Activated CD4-positive, CD25-positive, alpha-beta regulatory T cell treated with anti-CD3 and anti-CD28 coated beads, Interleukin-2, amount 50 U/mL, for 16 hours (primary cell): ENCODE results near the gene FHOD1.

Experiments
- DNase-seq: peaks from one replicate; pipeline ENCODE4 v3.0.0-alpha.2; 2020; ENCODE audit warnings: low read depth, low spot score

FHOD1 gene

DNA sequence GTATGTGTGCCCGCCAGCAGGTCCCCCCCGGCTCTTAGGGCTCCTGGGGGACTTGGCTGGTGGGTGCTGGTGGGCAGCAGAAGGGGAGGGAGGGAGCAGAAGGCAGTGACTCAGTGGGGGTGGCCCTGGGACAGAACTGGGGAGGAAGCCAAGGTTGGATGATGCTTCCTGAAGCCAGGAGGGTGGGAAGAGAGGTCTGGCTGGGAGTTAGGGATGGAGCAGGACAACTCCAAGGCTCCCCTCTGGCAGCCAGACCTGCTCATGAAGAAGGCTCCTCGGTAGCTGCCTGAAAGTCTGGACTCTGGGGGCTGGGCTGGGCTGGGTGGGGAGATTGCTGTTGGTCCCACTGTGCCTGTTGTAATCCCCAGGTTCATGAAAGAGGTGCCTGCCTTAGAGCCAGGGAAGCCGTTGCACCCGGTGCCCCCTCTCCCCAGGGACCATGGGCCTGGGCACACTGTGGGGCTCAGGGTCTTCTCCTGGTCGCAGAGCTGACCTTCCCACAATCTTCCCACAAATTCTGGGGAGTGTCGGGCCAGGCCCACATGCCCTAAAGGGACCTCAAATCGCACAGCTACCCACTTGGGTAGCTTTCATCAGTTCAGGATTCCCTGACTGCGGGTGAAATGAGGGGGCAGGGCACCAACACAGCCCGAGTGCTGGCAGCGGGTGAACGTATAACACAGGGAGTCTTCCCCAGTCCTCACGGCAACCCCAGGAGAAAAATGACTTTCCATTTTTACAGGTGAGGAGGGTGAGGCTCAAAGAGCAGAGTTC, 30.9 kb upstream of the FHOD1 start:
- DNase-seq = no peak

DNA sequence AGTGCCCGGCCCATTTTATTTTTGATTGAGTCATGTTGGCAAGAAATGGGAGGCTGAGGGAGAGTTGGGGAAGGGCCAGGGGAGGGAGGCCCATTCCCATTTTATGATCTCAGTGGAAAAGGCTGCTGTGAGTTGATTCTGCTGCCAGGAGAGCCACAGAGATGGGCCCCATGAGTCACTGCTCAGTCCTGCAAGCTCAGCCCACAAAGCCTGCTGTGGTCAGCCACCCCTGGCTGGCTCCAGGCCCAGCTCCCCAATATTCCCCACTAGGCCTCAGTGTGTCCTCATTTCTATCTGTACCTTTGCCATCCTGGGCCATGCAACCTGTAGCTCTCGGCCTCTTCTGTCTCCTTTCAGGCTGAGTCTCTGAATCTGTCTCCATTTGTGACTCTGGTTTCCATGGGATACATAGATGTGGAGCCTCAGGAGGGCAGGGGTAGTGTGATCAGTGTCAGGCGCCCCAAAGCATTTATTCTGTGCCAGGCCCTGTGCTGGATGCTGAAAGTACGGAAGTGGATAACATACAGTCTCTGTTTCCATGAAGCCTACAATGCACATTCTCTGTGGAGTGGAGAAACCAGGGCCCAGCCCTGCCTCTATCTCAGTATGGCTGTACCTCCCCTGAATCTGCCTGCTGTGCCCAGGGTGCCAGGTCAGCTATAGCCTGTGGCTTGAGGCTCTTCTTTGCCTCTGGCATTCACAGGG, 30.2 kb upstream of the FHOD1 start:
- no peak for DNase-seq

DNA sequence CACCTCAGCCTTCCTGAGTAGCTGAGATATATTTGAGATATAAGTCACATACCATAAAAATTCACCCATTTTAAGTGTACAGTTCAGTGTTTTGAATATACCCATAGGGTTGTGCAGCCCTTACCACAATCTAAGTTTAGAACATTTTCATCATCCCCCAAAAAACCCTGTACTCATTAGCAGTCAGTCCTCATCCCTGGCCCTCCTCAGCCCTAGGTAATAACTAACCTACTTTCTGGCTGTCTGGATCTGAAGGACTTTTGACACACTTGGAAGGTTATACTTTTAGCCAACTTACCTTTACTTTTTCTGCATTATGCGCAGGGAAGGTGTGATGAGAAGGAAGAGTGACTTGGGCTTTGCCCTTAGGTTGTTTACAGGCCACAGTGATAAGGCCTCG, 28.0 kb upstream of the FHOD1 start:
- DNase-seq = no peak

DNA sequence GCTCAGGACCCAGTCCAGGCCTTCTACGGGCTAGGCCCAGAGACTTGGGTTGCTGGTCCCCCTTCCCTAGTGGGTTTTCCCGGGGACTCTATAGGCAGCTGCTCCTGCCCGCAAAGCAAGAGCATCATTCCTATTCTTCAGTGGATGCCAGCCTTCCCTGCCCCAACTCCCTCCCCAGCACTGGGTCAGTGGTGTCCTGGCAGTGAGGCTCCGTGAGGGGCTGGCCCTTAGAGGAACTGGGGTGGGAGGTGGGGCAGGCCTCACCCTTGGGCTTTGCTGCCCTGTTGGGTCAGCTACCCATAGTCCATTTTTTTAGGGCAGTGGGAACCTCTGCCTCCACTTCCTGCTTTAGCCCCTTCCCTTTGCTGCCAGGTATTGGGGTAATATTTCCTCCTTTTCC, 24.2 kb upstream of the FHOD1 start:
- no peak for DNase-seq

DNA sequence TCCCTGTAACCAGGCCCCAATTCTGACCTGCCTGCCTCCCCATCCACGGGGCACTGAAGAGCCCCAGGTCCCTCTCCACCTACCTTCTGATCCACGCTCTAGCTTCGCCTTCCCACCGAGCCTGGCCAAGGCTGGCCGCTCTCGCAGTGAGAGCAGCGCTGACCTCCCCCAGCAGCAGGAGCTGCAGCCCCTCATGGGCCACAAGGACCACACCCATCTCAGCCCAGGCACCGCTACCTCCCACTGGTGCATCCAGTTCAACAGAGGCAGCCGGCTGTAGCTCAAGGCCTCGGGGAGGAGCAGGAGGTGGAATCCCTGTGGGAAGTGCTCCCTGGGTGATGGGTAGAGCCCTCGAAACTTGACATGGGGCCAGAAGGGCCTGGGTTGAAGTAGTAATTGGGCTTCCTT, 23.7 kb upstream of the FHOD1 start:
- DNase-seq = no peak

DNA sequence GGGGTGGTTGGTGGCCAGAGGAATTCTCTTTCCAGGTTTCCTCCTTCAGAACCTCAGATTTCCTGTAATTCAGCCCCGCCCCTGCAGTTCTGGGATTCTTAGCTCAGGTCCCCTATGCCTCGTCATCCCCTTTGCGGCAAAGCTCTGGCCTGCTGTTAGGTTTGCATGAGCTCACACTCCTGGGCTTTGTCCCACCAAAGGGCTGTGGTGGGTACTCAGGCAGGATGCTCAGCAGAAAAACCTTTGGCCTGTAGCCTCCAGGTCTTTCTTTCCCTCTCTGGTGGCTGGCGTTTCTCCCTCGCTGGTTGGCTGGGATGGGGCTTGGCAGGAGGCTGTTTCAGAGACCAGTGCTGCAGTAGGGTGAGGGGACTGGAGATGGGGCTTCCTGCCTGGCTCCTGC, 22.5 kb upstream of the FHOD1 start:
- no peak for DNase-seq

DNA sequence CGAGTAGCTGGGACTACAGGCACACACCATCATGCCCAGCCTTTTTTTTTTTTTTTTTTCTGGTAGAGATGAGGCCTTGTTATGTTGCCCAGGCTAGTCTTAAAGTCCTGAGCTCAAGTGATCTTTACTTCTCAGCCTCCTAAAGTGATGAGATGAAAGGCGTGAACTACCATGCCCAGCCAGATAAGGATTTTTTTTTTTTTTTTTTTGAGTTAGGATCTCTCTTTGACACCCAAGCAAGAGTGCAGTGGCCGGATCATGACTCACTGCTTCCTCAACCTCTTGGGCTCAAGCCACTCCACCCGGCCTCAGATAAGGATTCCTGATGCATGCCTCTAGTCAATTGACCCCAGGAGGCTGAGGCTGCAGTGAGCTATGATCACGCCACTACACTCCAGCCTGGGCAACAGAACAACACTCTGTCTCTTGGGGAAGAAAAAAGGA, 20.9 kb upstream of the FHOD1 start:
- DNase-seq = no peak

DNA sequence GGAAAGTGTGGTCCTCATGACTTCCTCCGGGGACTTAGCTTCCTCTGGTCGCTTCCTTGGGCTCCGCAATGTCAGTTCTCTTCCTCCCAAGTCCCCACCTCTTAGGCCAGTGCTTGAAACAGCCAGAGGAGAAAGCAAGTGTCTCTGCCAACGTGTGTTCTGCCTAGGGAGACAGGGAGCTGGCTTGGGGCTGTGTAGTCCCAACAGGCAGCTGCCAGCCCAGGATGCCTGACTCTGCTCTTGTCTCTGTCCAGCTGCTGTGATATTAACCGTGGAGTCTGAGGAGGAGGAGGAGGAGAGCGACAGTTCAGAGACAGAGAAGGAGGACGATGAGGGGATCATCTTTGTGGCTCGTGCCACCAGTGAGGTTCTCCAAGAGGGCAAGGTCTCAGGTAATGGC, 18.6 kb upstream of the FHOD1 start:
- DNase-seq = no peak

DNA sequence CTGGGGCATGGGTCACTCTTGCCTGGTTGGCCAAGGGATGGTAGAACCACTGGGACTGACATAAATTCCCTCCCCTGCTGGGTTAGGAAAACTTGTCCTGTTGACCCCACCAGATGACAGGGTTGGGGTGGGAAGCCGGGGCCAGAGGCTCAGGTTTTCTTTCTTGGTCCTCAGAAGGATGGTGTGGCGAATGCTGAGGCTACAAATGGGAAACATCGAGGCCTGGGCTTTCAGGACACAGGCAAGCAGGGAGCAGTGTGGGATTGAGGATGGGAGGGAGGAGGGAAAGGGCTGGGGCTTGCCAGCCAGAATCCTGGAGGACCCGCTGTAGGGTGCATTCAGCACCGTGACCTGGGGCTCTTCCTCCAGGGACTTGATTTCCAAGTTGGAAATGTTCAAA, 17.6 kb upstream of the FHOD1 start:
- DNase-seq = no peak

DNA sequence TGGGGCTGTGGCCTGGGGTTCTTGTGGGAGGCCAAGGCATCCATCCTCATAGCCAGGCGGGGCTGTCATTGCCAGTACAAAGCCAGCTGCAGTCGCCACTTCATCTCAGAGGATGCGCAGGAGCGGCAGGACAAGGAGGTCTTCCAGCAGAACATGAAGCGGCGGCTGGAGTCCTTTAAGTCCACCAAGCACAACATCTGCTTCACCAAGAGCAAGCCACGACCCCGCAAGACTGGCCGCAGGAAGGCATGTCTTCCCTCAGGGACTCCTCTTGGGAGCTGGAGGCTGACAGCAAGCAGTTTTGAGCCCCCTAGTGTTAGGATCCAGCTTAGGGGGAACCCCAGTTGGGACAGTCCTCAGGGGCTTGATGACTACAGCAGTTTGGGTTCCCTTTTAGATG, 17.0 kb upstream of the FHOD1 start:
- DNase-seq = no peak

DNA sequence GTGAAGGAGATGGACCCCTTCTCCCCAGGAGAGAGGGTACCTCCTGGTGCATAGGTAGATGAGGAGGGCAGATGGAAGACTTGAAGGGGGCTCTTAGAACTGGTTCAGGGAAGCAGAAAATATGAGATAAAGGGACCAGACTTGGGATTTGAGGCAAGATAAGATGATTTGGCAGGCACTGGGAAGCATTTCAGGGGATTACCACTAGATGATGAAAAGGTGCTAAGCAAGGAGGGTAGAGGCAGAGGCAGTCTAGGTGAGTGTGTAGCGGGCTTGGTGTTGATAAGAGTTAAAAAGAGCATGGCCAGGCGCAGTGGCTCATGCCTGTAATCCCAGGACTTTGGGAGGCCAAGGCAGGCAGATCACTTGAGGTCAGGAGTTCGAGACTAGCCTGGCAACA, 15.9 kb upstream of the FHOD1 start:
- no peak for DNase-seq

DNA sequence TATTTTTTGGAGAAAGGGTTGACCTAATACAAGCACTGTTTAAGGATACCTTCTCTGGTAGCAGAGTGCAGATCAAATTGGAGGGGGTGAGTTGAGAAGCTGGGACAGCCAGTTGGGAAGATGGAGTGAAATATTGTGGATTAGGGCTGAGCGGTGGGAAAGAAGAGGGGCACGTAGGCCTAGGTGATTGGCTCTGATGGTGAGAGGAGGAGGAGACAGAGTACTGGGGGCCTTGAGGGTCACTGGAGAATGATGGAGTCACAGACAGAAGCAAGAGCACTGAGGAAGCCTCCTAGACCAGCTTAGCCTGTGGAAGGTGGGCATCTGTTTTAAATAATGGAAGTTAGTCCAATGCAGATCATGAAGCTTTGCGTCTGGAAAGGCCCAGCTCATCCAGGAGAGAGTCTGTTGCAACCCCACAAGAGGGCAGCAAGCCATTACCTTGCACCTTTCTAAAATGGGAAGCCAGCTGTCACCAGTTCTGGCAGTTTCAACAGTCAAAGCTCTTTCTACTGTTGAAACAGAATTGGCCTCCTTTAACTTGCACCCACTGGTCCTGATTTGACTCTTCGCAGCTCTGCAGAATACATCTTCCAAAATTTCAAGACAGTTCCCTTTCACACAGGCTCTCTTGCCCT, 13.3 kb upstream of the FHOD1 start:
- no peak for DNase-seq

DNA sequence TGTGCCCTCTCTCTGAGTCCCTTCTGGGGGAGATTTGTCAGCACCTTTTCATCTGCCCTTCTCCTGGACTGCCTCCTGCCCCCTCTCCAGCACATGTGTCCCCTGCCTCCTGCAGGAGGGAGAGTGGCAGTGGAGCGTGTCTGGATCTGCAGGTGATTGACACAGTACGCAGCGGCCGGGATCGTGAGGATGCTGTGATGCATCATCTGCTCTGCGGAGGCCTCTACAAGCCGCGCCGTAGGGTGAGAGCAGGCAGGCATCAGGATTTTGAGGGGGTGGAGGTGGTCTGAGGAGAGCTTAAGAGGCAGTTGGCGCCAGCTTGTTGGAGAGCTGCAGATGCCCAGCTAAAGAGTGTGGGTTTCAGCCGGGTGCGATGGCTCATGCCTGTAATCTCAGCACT, 12.4 kb upstream of the FHOD1 start:
- no peak for DNase-seq

DNA sequence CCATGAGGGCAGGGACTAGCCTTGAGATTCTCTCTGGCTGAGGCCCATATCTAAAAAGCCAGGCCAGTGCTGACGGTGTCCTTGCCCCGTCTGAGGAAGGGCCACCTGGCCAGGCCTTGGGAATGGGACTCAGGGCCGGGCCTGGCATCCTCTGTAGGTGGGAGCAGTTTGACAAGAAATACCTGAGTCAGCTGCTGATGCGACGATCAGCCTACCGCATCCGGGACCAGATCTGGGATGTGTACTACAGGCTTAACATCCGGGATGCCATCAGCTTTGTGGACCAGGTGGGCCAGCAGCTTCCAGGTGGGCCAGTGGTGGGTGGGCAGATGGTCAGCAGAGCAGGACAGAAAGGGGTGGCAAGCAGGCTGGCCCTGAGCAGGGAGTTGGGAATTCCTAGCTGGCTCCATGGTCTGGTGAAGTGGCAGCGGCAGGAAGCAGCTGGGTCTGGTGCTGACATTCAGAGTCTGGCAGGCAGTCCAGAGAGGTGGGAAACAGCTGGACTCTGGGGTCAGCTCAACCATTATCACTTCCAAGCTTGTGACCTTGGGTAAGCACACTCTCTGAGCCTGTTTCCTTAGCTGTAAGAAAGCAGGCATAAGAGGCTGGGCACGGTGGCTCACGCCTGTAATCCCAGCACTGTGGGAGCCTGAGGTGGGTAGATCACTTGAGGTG, 11.0 kb upstream of the FHOD1 start:
- DNase-seq = no peak

DNA sequence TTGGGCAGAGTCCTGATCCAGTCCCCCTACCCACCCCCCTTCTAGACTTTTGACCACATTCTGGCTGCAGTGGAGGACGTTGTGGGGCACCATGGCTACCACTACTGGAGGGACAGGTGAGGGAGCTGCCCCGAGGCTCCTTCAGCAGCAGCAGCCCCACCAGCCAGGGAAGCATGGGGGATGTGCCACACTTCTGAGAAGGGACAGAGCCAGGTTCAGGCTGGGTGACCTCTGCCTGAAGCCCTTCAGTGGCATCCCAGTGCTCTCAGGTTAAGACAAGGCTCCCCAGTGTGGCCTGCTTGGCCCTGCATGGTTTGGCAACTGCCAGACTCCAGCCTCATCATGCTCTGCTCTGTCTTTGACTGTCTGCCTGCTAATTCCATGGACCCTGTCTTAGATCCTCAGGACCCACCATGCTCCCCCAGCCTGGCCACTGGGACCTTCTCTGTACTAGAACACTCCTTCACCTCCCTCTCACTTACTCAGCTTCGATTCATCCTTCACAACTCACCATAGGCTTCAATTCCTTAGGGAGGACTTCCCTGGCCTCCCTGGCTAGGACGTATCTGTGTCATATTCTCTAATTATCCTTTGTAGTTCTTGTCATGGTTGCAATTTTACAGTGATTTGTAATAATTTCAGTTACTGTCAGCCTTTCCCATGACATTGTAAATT, 10.3 kb upstream of the FHOD1 start:
- DNase-seq = no peak

DNA sequence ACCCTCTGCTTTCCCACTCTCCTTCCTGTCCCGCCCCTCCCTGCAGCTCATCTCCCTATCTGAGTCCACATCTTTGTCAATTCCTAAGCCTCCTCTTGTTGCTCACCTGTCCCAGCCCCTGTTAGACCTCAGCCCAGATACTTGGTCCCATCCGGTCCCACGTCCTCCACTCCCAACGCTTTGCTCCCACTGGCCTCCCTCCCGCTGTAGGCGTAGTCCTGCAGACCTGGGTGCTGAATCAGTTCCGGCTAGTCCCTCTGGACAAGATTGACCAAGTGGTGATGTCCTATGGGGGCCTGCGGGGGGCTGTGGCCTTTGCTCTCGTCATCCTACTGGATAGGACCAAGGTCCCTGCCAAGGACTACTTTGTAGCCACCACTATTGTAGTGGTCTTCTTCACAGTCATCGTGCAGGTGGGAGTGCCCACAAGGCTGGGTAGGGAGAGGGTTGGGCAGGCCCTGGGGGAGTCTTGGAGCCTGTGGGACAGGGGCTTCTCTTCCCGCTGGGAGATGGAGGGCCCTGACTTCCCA, 9.5 kb upstream of the FHOD1 start:
- DNase-seq = no peak

DNA sequence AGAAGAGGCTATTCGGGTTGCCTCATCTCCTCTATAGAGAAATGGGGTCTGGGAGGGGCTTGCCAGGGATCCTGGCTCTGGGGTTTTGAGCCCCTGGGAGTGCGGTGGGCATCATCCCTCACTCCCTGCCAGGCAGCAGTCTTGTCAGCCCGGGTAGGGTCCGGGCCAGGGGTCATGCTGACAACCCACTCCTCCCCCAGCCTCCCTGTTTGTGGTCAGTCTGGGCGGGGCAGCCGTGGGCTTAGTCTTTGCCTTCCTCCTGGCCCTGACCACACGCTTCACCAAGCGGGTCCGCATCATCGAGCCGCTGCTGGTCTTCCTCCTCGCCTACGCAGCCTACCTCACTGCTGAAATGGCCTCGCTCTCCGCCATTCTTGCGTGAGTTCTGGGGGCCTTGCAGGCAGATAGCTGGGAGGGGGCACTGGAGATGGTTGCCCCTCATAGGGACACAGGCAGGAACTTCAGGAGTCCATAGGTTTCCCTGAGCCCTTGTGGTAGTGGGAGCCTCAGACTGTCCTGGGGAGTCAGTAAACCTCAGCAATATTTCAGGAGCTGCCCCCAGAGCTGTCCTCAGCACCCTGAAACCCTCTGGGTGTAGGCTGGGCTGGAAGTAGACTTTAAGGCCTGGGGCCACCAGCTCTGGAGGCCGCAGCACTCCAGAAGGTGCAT, 8.4 kb upstream of the FHOD1 start:
- no peak for DNase-seq

DNA sequence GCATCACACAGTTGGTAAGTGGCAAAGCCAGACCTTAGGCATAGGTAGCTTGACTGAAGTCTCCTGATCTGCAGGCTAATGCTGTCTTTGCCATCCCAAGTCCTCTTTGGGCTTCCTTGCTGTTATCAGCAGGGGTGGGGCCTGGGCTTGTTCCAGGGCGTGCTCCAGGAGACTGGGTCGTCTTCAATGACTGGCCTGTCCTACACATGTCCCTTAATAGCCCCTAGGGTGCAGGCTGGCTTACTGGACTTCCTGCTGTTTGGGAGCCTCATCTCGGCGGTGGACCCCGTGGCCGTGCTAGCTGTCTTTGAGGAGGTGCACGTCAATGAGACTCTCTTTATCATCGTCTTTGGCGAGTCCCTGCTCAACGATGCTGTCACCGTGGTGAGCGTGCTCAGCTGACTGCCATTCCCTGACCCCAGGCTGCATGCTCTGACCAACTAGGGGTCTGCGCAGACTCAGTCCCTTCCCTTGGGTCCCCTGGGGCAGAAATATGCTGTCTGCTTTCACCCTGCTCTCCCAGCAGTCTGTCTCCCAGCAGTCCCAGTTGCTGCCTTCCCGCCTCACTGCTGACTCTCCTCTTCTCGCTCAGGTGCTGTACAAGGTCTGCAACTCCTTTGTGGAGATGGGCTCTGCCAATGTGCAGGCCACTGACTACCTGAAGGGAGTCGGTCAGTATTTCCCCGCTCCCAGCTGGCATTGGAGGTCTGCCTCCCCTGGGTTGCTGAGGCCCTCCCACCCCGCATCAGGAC, 7.7 kb upstream of the FHOD1 start:
- DNase-seq = no peak

DNA sequence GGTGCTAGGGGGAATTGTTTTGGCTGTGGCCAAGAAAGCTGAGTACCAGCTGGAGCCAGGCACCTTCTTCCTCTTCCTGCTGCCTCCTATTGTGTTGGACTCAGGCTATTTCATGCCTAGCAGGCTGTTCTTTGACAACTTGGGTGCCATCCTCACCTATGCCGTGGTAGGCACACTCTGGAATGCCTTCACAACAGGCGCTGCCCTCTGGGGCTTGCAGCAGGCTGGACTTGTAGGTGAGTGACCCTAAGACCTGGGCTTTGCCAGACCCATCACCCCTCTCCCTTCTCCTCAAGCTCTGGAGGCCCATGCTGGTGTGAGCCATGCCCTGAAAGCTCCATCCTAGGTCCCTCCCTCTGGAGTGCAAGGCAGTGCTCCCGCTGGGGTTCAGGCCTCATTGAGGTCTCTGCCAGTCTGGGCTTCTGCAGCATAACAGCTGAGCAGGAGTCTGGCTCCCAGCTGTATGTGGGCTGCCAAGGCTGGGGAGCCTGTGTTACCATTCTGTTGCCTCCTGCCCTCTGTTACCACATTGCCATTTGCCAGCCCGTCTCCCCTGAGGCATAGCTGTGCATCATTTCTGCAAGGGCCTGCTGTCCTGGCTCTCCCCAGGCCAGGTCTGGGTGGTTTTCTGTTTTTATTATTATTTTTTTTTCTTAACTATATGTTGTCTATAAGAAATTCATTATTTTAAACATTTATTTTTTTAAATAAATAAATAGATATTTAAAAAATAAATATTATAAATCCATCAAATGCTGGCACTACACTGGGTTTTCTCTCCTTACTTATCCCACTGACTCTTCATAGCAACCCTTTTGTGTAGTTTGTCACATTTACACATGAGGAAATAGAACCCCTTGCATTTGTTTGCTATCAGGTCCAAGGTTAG, 5.6 kb upstream of the FHOD1 start:
- no peak for DNase-seq

DNA sequence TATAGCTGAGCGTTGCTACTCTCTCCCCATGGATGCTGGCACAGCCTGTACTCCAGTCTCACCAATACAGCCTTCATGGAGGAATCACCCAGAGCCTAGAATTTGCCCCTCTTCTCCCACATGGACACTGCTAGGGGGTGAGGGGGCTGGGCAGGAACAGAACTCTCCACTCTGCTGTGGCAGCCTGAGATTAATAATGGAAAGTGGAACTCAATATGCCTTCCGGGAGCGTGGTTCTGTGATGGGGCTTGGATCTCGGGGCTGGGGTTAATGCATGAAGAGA, 2.7 kb upstream of the FHOD1 start:
- DNase-seq = no peak
